Kidney (tissue), 14 donors: Measurements from ENCODE around the gene ADM2. TPM values are rescaled to one million over a fixed set of nuclear protein-coding genes. Genes with fewer than 3 reads are reported as not detected.
A peak's percentile ranks its signal among the peaks of the same experiment; 100 is the strongest.
"Not testable (repeated sequence)": the region's sequence is repeated elsewhere in the genome, so short reads cannot be mapped to it uniquely, and the experiment has no call there.

Source experiments
- DNase-seq, 5 donors: peaks; one replicate each; pipeline ENCODE4 v3.0.0-alpha.2; 2013 to 2020
- FAIRE-seq: peaks from 2 replicates; lab custom pipeline; 2012; peaks lifted over from hg19 to GRCh38; lab: Jason Lieb, UNC
- H3K27ac ChIP-seq, 2 donors: one replicate each; pipeline ENCODE4 v1.7.0; 2013; ENCODE audit warnings: low read depth in 2 of 2, low read length in 2 of 2, inconsistent platforms in 1 of 2
- H3K27me3 ChIP-seq: one replicate; pipeline ENCODE4 v1.7.1; 2013; ENCODE audit warnings: low read length, inconsistent platforms; ENCODE audit not compliant: control insufficient read depth, insufficient read depth
- H3K36me3 ChIP-seq, 3 donors: one replicate each; pipeline versions ENCODE4 v1.7.0 to v1.7.1; 2013; ENCODE audit warnings: low read length in 3 of 3, control low read depth in 1 of 3, inconsistent platforms in 1 of 3; ENCODE audit not compliant: insufficient read depth in 3 of 3, control insufficient read depth in 2 of 3
- H3K4me1 ChIP-seq, 3 donors: one replicate each; pipeline versions ENCODE4 v1.7.0 to v1.7.1; 2013; ENCODE audit warnings: low read length in 3 of 3, inconsistent platforms in 1 of 3, low read depth in 1 of 3; ENCODE audit not compliant: control insufficient read depth in 2 of 3, insufficient read depth in 2 of 3
- H3K4me3 ChIP-seq, 3 donors: one replicate each; pipeline versions ENCODE4 v1.7.0 to v1.8.1; 2013; ENCODE audit warnings: low read length in 3 of 3, control low read depth in 1 of 3, inconsistent platforms in 1 of 3
- H3K9ac ChIP-seq, 3 donors: one replicate each; pipeline versions ENCODE4 v1.7.0 to v1.7.1; 2013; ENCODE audit warnings: low read length in 3 of 3, control low read depth in 1 of 3, inconsistent platforms in 1 of 3
- H3K9me3 ChIP-seq, 3 donors: one replicate each; pipeline versions ENCODE4 v1.7.0 to v1.7.1; 2013; ENCODE audit warnings: low read length in 3 of 3, control low read depth in 1 of 3, inconsistent platforms in 1 of 3; ENCODE audit not compliant: control insufficient read depth in 2 of 3, insufficient read depth in 1 of 3
- CTCF ChIP-seq: IDR thresholded peaks from 3 replicates; pipeline ENCODE4 v1.5.1; 2012; ENCODE audit warnings: mild to moderate bottlenecking, moderate library complexity, borderline replicate concordance; ENCODE audit not compliant: insufficient read depth; ENCODE audit errors: extremely low read depth
- intact Hi-C: fragments of 100-400 bp; cut with DNase I; formaldehyde crosslinking; loops from one replicate; pipeline ENCODE4 v1.11.1; 2022
- polyA plus RNA-seq: library from polyadenylated mRNA; stranded (reverse); fragments of 350-450 nt; fragmentation: Illumina TruSeq; extraction: RNeasy Lipid Tissue Mini Kit (QIAGEN cat#74804); gene quantifications from one replicate; pipeline ENCODE4 v1.2.3, GENCODE V29; 2014; ENCODE audit warnings: low read depth, low replicate concordance; ENCODE audit not compliant: insufficient read depth
- total RNA-seq: library from RNA; stranded (reverse); fragmentation: NEBNext Ultra II Directional; extraction: Animal tissue kit (Norgen Biotek cat#: 25700); gene quantifications from one replicate; pipeline ENCODE4 v1.2.1, GENCODE V29; 2021
- donor health status: control.
- donor health status: control.
- donor health status: control.
- donor health status: control.
- donor health status: control.
- donor health status: DM: yes; HTN: yes; CAD: no.
- donor health status: Normal renal cell carcinoma (clear cell type).

The ADM2 gene
- total and polyA plus RNA-seq, 2 donors from 2014 or later: 8.0 to 10.6 TPM

GRCh38 chr22:50517495-50518260 is 36.3 kb downstream of the ADM2 start:
- peak in 1 of 5 donors; percentile 26 for DNase-seq
- Histone ChIP-seq H3K4me1 (no peaks in the 10 kb centered on the region), H3K4me3 (no peak overlapping the region), H3K9ac (no peak overlapping the region), H3K36me3 (peaks cover 0 to 16% (median 5%) of the 10 kb centered on the region in 3 donors), H3K27ac (no peak overlapping the region), H3K9me3 (no peaks in the 10 kb centered on the region), H3K27me3 (no peaks in the 10 kb centered on the region)
- TF ChIP-seq CTCF: no peak
- intact Hi-C loops: no loop called here
- FAIRE-seq: no peak

GRCh38 chr22:50518606-50519005 is 37.3 kb downstream of the ADM2 start:
- no peak for TF ChIP-seq CTCF
- no peak for FAIRE-seq

DNA sequence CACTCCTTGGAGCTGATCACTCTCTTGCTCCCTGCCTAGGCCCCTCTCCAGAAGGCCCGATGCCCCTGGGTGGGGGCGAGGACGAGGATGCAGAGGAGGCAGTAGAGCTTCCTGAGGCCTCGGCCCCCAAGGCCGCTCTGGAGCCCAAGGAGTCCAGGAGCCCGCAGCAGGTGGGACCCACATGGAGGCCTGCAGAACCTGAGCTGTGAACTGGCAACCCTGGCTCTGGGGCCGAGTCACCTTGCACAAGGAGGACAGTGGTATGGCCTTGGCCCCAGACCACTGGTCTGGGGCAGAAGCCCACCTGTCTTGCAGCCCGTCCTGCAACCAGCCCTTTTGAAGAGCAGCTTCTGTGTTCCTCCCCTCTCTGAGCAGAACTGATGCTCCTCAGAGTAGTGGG is 37.8 kb downstream of the ADM2 start:
- no peak for TF ChIP-seq CTCF
- H3K27me3 ChIP-seq: no peaks in the 10 kb centered on the region
- no peak for FAIRE-seq
- H3K9me3 ChIP-seq: no peaks in the 10 kb centered on the region
- H3K9ac ChIP-seq: no peak overlapping the region
- no peak overlapping the region for H3K4me3 ChIP-seq
- peaks cover 0 to 16% (median 12%) of the 10 kb centered on the region in 3 donors for H3K36me3 ChIP-seq
- intact Hi-C loops: no loop called here
- H3K4me1 ChIP-seq: peaks cover 0 to 2% (median under 1%) of the 10 kb centered on the region in 3 donors
- no peak overlapping the region for H3K27ac ChIP-seq
- DNase-seq: no peak

More at GRCh38 chr22:50518606-50519005, 37.3 kb downstream of the ADM2 start:
- Histone ChIP-seq H3K4me1 (no peaks in the 10 kb centered on the region), H3K27me3 (no peaks in the 10 kb centered on the region), H3K36me3 (peaks cover 0 to 16% (median 11%) of the 10 kb centered on the region in 3 donors), H3K9ac (no peak overlapping the region), H3K27ac (no peak overlapping the region), H3K9me3 (no peaks in the 10 kb centered on the region), H3K4me3 (no peak overlapping the region)
- DNase-seq: no peak
- intact Hi-C loops: no loop called here

GRCh38 chr22:50520184-50520583 is 38.8 kb downstream of the ADM2 start:
- FAIRE-seq, H3K4me3 ChIP-seq, DNase-seq, H3K9ac ChIP-seq, intact Hi-C loops, H3K27ac ChIP-seq, H3K27me3 ChIP-seq, H3K9me3 ChIP-seq: not testable (repeated sequence)
- Histone ChIP-seq H3K4me1 (peaks cover 0 to 11% (median 9%) of the 10 kb centered on the region in 3 donors), H3K36me3 (peaks cover 0 to 16% (median 12%) of the 10 kb centered on the region in 3 donors)
